Measurements from ENCODE around the gene IDI2. TPM values are rescaled to one million over a fixed set of nuclear protein-coding genes. Genes with fewer than 3 reads are reported as not detected.

IDI2 gene
- total RNA-seq, result not detected

DNA sequence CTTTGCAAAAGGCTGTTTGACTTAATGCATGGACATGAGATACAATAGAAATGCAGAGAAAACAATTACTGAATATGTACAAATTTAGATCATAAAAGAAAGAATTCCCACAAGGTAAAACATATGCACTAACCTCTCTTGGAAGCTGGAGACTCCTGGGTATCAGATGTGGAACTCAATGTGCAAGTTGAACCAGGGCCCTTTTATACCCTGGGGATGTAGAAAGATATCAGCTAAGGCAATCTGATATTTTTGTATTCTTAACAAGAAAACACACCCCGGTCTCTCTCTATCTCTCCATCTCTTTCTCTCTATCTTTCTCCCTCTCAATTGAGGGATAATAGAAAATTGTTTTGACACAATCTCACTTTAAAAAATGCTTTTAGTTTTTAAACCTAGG, at the start of gene IDI2:
IDI2 (minus strand) TSS at position 177 of the 400 bp plus-strand sequence. CDS start 1,136 bp downstream, outside the sequence.
- WGBS, 2 donors, result 68 to 83% methylated on average over 1 of the region's 1 CpG
- no peaks in the 10 kb centered on the region for H3K9me3 ChIP-seq
- TF ChIP-seq, protein P1, sequence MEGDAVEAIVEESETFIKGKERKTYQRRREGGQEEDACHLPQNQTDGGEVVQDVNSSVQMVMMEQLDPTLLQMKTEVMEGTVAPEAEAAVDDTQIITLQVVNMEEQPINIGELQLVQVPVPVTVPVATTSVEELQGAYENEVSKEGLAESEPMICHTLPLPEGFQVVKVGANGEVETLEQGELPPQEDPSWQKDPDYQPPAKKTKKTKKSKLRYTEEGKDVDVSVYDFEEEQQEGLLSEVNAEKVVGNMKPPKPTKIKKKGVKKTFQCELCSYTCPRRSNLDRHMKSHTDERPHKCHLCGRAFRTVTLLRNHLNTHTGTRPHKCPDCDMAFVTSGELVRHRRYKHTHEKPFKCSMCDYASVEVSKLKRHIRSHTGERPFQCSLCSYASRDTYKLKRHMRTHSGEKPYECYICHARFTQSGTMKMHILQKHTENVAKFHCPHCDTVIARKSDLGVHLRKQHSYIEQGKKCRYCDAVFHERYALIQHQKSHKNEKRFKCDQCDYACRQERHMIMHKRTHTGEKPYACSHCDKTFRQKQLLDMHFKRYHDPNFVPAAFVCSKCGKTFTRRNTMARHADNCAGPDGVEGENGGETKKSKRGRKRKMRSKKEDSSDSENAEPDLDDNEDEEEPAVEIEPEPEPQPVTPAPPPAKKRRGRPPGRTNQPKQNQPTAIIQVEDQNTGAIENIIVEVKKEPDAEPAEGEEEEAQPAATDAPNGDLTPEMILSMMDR (IDR thresholded peaks at IDR 0.05), result no peak
- no peak for TF ChIP-seq POLR2A (IDR thresholded peaks at IDR 0.05)
- H3K27me3 ChIP-seq, result no peaks in the 10 kb centered on the region
- H3K36me3 ChIP-seq, result no peaks in the 10 kb centered on the region
- DNase-seq, result no peak
- H3K4me3 ChIP-seq, result no peak within 1 kb of the TSS
- H3K27ac ChIP-seq, result no peak within 1 kb of the TSS
- H3K4me1 ChIP-seq, result no peaks in the 10 kb centered on the region
- intact Hi-C loops (cut with DNase I), result no loop called here

DNA sequence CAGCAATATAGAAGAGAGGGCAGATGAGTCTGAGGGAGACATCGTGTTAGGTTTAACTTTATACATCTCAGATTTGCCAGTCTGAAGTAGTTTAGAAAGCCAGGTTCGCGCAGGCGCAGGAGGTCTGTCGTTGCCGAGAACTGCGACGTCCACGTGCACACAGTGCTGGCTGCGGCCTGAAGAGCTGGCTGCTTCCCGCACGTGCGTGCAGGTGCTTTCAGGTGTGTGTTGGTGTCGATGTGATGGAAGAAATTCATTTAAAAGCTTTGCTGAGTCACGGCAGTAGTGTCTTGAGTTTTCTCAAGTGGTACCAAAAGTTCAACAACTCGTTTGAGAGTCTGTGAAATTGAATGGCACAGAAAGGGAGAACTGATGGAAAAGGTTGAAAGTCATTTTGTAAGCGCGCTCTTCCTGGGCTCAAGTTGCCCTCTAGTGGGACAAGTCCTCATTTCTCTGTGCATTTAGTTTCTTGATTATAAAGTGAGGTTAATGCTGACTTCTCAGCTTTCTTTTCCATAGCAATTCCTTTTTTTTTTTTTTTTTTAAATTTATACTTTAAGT, 49.2 kb upstream of the IDI2 start:
- H3K4me1 ChIP-seq, result peaks cover 0 to 5% (median 0%) of the 10 kb centered on the region in 3 donors
- H3K27me3 ChIP-seq, result no peaks in the 10 kb centered on the region
- 88 to 94% methylated on average over 17 to 18 of the region's 18 CpGs for WGBS, 2 donors
- no peak overlapping the region for H3K27ac ChIP-seq
- DNase-seq, result no peak
- no peak overlapping the region for H3K4me3 ChIP-seq
- H3K9me3 ChIP-seq, result no peaks in the 10 kb centered on the region
- H3K36me3 ChIP-seq, result peaks cover 0 to 80% (median 19%) of the 10 kb centered on the region in 3 donors
- intact Hi-C loops (cut with DNase I), result no loop called here
- no peak for TF ChIP-seq POLR2A (IDR thresholded peaks at IDR 0.05)
- TF ChIP-seq, protein P1 (IDR thresholded peaks at IDR 0.05), result peak in 1 of 6 experiments; percentile 34

DNA sequence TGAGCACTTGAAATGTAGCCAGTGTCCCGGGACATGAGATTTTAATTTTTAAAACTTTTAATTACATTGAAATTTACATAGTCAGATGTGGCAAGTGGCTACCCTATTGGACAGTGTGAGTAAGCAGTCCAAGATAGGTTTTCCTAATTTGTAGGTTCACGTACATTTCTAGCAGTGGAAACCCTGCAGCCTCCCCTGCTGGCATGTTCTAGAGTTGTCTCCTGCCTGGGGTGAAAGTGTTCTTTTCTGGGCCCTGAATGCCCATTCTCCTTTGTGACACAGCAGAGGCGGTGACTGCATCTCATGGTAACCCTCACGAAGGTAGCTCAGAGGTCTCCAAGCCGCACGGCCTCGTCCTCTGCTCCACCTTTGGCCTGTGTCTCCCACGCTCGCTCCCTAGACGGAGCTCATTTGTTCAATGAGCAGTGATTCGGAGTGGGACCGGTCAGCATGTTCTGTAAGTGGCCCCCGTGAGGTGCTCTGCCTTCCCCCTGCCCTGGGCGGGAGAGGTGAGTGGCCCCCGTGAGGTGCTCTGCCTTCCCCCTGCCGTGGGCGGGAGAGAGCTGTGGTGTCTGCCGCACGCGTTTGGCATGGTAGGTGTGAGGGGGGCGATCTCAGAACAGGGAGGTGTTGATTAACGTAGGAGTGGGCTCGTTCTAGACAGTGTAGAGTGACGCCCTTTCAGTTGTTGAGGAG, 48.5 kb upstream of the IDI2 start:
- 92 to 95% methylated on average over 16 to 20 of the region's 24 CpGs for WGBS, 2 donors
- no peak overlapping the region for H3K4me3 ChIP-seq
- no peaks in the 10 kb centered on the region for H3K9me3 ChIP-seq
- DNase-seq, result no peak
- H3K4me1 ChIP-seq, result peaks cover 0 to 5% (median 0%) of the 10 kb centered on the region in 3 donors
- H3K27me3 ChIP-seq, result no peaks in the 10 kb centered on the region
- intact Hi-C loops (cut with DNase I), result no loop called here
- TF ChIP-seq POLR2A (IDR thresholded peaks at IDR 0.05), result no peak
- TF ChIP-seq, protein P1 (IDR thresholded peaks at IDR 0.05), result peak in 1 of 6 experiments; percentile 21
- H3K36me3 ChIP-seq, result peaks cover 0 to 74% (median 15%) of the 10 kb centered on the region in 3 donors
- no peak overlapping the region for H3K27ac ChIP-seq

DNA sequence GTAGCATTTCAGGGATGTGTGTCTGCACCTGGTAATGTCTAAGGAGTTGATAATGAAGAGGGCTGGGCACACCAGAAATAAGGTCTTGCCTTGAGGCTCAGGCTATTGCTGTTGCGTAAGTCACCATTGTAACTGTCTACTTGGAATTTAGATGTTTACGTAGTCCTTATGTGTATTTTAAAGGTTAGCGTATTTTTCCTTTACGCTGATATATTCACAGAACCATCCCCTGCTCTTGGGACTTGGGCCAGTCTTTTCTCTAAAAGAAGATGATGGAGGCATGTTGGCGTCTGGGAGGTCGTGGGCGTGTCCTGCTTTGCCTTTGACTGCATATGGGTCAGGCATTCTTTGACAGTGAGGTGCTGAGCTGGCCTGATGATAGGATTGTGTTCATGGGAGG, 45.3 kb upstream of the IDI2 start:
- WGBS, 2 donors, result 56 to 78% methylated on average over 7 of the region's 7 CpGs
- H3K9me3 ChIP-seq, result no peaks in the 10 kb centered on the region
- peaks cover 0 to 5% (median 0%) of the 10 kb centered on the region in 3 donors for H3K4me1 ChIP-seq
- no peaks in the 10 kb centered on the region for H3K27me3 ChIP-seq
- no peak overlapping the region for H3K27ac ChIP-seq
- no peak overlapping the region for H3K4me3 ChIP-seq
- TF ChIP-seq POLR2A (IDR thresholded peaks at IDR 0.05), result no peak
- TF ChIP-seq, protein P1 (IDR thresholded peaks at IDR 0.05), result no peak
- H3K36me3 ChIP-seq, result peaks cover 0 to 41% (median 15%) of the 10 kb centered on the region in 3 donors
- intact Hi-C loops (cut with DNase I), result no loop called here
- no peak for DNase-seq
